ENCODE results near the gene PCGF2.

PCGF2 gene

DNA sequence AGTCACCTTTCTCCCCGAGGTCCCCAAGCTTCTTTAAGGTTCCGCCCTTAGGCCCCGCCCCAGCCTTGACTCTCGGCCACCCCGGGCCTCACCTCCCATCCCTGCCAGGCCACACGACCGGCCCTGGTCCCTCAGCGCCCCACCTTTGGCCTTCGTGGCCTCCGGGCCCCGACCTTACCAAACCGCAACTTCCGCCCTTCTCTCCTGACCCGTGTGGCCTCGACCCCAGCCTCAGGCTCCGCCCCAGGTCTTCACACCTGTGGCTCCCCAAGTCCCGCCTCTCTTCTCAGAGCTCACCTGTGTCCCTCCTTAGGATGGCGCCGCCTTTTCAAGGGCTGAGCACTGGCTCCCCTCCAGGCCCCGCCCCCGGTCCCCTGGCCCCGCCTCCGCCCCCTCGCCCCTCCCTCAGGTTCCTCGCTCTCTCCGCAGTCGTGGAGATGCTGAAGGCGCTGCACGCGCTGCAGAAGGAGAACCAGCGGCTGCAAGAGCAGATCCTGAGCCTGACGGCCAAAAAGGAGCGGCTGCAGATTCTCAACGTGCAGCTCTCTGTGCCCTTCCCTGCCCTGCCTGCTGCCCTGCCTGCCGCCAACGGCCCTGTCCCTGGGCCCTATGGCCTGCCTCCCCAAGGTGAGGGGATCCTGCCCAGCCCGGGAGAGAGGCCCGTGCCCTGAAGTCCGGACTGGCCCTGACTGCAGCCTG is 28.0 kb downstream of the PCGF2 start:
- DNase-seq (ENCODE audit: low read depth in 2 of 3, low spot score in 2 of 3), result no peak

DNA sequence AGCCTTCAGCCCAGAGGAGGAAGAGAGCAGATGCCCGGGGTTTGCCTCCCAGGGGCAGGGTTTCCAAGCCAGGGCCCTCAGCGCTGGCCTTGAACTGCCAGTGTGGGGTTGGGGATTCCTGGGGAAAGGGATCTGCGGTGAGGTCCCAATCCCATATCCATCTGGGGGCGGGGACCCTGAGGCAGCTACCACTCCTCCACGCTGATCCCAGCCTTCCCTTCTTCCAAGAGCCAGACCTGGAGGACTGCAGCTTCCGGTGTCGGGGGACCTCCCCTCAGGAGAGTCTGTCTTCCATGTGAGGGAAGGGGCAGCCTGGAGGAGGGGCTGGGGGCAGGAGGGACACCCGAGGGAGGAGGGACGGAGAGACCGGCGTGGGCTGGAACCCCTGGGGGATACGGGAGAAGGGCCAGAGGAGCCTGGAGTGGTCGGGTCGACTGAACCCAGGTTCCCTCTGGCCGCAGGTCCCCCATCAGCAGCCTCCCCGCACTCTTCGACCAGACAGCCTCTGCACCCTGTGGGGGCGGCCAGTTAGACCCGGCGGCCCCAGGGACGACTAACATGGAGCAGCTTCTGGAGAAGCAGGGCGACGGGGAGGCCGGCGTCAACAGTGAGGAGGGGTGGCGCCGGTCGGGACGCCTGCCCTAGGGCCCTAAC is 28.7 kb downstream of the PCGF2 start:
- no peak for DNase-seq (ENCODE audit: low read depth in 2 of 3, low spot score in 2 of 3)

DNA sequence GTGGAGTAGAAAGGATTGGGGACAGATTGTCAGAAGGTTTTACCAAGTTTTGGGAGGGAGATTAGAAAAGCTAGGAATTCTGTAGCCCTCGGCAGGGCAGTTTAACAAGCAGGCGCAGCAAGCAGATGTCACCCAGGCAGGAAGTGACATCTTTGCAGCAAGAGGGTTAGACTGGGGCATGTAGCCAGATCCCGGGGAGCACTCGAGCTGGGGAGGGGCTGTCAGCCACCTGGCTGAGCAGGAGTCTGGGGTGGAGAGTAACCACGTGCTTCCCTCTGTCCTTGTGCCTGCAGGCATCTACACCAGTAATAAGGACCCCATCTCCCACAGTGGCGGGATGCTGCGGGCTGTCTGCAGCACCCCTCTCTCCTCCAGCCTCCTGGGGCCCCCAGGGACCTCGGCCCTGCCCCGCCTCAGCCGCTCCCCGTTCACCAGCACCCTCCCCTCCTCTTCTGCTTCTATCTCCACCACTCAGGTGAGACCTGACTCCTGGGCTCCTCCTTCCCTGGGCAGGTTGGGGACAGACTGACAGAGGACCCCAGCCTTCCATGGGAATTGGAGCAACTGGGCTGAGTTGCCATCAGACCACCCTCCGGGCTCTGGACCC is 30.9 kb downstream of the PCGF2 start:
- DNase-seq (ENCODE audit: low read depth in 2 of 3, low spot score in 2 of 3), result no peak

DNA sequence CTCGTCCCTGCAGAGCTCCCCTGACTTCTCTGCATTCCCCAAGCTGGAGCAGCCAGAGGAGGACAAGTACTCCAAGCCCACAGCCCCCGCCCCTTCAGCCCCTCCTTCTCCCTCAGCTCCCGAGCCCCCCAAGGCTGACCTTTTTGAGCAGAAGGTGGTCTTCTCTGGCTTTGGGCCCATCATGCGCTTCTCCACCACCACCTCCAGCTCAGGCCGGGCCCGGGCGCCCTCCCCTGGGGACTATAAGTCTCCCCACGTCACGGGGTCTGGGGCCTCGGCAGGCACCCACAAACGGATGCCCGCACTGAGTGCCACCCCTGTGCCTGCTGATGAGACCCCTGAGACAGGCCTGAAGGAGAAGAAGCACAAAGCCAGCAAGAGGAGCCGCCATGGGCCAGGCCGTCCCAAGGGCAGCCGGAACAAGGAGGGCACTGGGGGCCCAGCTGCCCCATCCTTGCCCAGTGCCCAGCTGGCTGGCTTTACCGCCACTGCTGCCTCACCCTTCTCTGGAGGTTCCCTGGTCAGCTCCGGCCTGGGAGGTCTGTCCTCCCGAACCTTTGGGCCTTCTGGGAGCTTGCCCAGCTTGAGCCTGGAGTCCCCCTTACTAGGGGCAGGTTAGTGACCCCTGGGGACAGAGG is 31.6 kb downstream of the PCGF2 start:
- no peak for DNase-seq (ENCODE audit: low read depth in 2 of 3, low spot score in 2 of 3)

DNA sequence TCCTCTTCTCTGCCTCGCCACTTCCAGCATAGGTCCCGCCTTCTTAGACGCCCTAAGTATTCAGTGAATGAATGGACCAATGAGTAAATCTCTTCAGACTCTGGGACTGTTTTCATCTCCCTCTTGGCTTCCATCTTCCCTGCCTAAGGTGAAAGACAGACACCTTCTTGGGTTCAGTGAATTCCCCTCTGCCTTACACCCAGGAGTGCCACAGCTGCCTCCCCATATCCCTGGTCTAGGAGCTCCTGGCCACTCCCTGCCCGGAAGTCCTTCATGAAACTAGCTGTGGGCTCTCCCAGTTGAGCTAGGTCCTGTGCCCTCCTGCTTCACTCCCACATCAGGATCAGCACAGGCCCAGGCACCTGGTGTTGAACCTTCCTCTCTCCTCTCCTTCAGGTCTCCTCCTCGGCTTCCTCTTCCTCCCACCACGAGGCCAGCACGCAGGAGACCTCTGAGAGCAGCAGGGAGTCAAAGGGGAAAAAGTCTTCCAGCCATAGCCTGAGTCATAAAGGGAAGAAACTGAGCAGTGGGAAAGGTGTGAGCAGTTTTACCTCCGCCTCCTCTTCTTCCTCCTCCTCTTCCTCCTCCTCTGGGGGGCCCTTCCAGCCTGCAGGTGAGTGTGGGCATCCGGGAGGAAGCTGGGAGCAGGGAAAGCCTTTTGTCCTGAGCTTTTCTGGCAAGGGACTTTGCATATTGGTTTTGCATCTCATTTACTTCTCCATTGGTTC is 32.8 kb downstream of the PCGF2 start:
- DNase-seq (ENCODE audit: low read depth in 2 of 3, low spot score in 2 of 3), result no peak

DNA sequence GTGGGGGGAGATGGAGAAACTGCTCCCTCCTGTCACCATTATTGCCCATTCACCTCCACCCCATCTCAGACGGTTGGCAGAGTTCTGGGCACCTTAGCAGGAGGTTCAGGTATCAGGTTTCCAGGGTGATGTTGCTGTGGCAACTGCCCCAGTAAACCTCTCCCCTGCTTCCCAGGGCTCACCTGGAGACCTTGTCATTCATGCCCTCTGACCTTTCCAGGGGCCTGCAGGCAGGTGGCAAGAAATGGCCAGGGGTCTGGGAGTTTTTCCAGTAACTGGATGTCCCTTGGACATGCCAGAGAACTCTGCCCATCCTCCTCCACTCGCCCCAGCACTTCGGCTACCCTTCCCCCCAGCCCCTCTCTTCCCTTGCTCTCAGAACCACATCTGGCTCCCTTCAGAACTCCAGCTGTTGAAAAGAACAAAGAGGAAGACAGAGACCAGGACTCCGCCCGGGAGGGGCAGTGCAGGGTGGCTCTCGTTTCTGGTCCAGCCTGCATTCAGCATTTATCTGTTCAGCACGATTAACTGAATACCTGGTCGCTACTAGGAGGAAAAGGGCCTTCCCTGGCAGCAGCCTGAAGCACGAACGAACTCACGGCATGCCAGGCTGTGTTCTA is 34.6 kb downstream of the PCGF2 start:
- DNase-seq (ENCODE audit: low read depth in 2 of 3, low spot score in 2 of 3), result no peak

DNA sequence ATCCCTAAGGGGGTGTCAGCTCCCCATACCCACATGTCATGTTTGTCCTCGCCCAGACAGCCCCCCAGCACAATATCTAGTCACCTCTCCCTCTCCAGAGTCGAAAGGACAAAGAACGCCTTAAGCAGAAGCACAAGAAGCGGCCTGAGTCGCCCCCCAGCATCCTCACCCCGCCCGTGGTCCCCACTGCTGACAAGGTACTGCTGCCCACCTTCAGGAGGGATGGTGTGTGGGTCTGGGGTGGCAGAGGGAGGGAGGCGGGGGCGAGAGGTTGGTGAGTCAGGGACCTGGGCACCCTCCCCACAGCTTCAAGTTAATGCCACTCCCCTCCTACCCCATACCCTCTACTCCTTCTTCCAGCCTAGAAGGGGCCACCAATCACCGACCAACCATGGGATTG is 35.5 kb downstream of the PCGF2 start:
- no peak for DNase-seq (ENCODE audit: low read depth in 2 of 3, low spot score in 2 of 3)

DNA sequence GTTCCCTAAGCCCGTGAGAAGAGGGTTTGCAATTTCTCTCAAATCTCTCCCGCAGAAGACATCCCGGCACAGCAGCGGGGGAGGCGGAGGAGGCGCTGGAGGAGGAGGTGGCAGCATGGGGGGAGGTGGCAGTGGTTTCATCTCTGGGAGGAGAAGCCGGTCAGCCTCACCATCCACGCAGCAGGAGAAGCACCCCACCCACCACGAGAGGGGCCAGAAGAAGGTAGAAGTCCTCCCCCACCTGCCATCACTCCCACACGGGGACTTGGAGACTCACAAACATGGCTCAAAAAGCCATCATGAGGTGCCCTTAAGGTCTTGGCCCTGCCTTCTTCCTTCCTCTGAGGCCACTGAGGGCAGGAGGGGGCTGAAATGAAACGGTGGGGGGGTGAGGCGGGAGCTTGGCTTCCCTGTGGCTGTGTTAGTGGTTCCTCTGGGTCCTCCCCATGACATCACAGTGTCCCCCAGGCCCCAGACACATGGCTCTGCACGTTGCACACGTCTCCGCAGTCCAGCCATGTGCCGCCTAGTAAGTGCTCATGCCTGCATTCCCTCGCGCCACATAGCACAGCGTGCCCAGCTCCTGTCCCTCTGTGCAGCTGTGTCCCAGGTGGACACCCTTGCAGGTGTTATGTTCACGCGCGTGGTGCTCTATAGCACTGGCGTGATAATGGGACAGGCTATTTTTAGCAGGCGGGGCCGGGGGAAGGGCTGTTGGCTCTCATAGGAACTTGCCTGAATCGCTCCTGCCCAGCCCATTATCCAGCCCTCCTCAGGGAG is 36.2 kb downstream of the PCGF2 start:
- no peak for DNase-seq (ENCODE audit: low read depth in 2 of 3, low spot score in 2 of 3)

DNA sequence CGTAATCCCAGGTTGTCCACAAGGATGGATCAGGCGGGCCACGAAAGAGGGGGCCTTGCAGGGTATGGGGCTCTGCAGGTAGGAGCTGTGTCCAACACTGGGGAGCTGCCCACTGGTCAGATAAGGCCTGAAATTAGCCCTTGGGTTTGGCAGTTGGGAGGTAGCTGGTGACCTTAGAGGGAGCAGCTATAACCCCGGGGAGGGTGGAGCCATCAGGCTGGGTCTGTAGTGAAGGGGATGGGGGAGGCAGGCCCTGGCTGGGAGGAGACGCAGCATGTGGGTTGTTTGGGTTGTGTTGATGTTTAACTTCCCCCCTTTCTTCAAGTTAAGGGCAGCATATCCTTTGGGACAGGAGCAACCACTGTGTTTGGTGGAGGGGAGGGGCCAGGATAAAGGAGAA is 37.2 kb downstream of the PCGF2 start:
- DNase-seq (ENCODE audit: low read depth in 2 of 3, low spot score in 2 of 3), result no peak

DNA sequence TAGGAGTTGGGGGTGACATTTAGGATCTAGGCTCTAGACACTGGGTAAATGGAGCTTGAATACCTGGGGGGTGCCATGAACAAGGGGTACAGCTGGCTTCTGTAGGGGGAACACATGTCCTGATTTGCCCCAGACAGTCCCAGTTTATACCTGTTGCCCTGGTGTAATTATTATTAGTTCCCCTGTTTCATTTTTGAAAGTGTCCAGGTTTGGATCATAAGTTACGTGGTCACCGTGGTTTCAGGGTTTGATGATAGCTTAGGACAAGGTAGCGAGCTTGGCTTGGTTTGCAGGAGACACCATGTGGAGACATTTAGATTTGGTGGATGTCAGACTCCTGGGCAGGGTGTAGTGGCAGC is 37.6 kb downstream of the PCGF2 start:
- no peak for DNase-seq (ENCODE audit: low read depth in 2 of 3, low spot score in 2 of 3)

DNA sequence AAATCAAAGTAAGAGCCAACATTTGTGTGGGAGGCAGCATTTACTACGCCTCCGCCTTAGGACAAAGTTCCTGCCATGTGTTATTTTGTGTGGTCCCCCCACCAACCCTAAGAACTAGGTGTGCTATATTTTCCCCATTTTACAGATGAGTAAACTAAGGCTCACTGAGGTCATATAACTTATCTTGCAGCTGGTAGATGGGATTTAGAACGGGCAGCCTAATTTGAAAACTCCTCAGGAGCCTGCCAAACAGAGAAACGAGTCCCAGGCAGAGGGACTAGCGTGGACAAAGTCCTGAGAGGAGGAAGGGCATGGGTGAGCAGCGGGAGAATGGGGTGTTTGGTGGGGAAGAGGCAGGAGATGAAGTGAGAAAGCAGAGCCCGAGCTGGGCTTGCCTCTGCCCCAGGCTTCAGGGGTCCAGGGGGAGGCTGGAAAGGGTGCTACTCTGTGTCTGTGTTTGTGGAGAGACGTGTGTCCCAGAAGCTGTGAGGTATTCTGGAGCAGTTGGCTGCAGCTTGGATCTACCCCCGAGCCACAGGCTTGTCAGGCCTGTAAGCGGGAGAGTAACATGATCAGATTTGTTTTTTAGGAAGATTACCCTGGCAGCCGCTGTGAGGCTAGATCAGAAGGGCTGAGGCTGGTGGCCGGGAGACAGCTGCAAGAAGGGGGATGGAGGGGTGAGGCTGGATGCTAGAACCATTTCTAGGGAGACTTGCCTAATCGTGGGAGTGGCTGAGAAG is 38.1 kb downstream of the PCGF2 start:
- DNase-seq (ENCODE audit: low read depth in 2 of 3, low spot score in 2 of 3), result no peak

DNA sequence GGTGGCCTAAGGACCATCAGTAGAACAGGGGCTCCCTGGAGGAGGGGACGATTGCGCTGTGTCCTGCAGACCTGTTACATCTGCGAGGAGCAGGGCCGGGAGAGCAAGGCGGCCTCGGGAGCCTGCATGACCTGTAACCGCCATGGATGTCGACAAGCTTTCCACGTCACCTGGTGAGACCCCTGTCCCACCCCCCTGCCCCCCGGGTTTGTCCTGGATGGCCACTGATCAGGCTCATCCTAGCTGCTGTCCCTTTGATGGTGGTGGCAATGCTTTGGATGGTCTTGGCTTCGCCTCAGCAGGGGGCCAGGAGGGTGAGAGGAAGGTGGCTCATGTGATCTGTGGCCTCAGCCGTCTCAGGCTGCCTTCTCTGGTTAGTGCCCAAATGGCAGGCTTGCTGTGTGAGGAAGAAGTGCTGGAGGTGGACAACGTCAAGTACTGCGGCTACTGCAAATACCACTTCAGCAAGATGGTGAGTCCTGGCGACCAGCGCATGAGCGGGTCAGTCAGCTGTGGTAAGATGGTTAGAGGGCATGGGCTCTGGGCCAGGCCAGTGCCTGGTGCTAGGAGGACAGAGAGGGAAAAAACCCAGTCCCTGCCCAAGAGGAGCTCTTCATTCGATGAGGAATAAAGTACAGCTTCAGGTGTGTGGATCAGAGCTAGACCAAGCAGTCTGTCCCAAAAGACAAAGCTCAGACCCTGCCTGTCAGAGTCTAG is 38.9 kb downstream of the PCGF2 start:
- DNase-seq (ENCODE audit: low read depth in 2 of 3, low spot score in 2 of 3), result no peak

DNA sequence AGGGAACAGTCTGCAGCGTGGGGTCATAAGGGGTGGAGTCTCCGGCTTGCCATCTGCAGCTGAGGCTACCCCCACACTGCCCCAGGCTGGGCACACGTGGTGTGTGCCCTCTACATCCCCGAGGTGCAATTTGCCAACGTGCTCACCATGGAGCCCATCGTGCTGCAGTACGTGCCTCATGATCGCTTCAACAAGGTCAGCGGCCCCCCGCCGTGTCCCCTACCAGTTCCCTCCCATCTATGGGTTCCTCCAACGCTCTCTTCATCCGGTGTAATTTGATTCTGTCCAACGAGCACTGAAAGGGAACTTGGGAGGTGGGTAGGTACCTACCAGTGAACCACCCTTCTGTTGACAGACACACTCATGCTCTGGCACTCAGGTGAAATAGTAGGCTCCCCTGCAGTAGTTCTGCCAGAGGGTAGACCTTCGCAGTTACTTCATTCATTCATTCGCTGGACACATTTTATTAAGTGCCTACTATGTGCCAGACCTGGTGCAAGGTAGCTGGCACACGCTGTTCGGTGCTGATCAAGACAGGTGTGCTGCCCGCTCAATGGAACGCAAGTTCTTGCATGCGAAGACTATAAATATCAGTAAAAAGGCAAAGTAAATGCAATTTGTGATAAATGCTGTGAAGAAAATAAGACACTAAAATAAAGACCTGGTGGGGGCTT is 40.3 kb downstream of the PCGF2 start:
- no peak for DNase-seq (ENCODE audit: low read depth in 2 of 3, low spot score in 2 of 3)

DNA sequence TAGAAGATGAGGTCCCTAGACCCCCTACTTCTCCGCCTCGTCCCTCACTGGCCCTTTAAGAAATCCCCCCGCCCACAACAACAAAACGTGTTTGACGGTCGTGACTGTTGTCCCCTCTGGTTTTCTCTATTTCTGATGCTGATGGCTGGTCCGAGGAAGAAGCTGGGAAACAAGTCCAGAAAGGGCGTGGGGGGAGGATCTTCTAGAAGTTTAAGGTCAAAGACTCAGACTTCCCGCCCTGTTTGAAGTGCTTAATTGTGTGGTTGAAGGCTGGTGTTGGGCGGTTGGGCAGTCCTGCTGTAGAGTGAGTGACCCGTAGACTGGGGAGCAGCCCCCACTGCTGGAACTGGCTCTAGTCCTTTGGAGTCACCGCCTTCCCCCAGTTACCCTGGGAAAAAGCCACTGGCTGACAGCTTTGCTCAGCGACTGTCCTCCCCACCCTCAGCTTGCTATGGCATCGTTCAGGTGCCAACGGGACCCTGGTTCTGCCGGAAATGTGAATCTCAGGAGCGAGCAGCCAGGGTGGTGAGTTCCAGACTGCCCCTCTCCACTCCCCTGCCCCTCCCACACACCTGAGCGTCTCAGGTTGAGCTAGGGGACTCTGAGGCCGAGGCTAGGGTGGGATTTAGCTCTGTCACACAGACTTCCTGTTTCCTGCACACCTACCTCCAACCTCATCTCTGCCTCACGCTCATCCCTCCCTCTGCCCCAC is 41.5 kb downstream of the PCGF2 start:
- no peak for DNase-seq (ENCODE audit: low read depth in 2 of 3, low spot score in 2 of 3)

DNA sequence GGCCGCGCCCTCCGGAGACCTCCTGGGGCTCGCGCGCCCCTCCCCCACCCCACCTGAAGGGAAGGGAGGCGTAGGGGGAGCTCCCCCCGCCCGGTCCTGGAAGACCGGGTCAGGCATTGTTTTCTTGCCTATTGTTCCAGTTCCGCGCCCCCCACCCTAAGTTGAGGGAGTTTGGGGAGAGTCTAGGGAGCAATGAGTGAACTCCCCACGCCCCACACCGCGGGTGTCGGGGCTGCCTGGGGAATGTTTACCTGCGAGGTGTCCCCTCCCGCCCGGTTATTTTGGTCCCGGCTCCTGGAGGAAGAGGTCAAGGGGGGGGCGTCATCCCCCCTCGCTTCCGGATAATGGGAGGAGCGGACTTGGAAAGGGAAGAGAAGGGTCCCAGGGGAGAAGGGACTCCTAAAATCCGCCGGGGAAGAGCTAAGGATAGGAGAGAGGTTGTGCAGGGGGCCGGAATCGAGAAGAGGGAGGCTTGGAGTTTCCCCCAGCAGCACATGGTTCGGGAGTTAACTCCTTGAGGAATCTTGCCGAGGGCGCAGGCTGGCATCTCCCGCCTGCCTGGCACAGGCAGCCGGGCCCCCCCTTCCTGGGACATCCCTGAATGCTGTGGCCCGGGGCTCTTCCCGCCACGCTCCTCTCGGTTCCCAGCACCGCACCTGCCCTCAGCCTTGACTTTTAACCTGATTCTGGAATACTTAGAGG is 42.2 kb downstream of the PCGF2 start:
- DNase-seq (ENCODE audit: low read depth in 2 of 3, low spot score in 2 of 3), result no peak

DNA sequence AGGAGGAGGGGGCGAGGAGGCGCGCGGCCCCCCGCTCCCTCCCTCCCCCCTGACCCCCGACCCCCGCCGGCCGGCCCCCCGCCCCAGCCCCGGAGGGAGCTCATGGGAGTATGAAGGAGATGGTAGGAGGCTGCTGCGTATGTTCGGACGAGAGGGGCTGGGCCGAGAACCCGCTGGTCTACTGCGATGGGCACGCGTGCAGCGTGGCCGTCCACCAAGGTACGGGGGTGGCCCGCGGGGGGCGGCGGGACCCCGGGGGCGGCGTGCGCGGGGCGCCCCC is 42.7 kb downstream of the PCGF2 start:
- no peak for DNase-seq (ENCODE audit: low read depth in 2 of 3, low spot score in 2 of 3)

Data from activated CD8-positive, alpha-beta memory T cell treated with anti-CD3 and anti-CD28 coated beads for 48 hours (primary cell).